Naive thymus-derived CD4-positive, alpha-beta T cell (primary cell): ENCODE measurements around the gene HSD11B2. TPM values are rescaled to one million over a fixed set of nuclear protein-coding genes. Genes with fewer than 3 reads are reported as not detected.

Source experiments
- ATAC-seq: fragments of 150-1000 bp; cut with Tn5 transposase; 2 replicates; pipeline ENCODE4 v1.10.0; 2021; ENCODE audit warnings: mild to moderate bottlenecking, moderate library complexity
- CTCF ChIA-PET: fragments of 350-600 bp; sonication (Branson Sonifier 250); formaldehyde crosslinking; loops from one replicate; lab custom pipeline; 2021; ENCODE audit warnings: antibody characterized with exemption; lab: Charles Lee
- POLR2A ChIA-PET: fragments of 350-600 bp; sonication (Branson Sonifier 250); formaldehyde crosslinking; loops from one replicate; lab custom pipeline; 2021; ENCODE audit warnings: antibody characterized with exemption, inconsistent platforms; lab: Charles Lee
- DNase-seq, 9 donors: peaks; one replicate each; pipeline versions ENCODE4 v3.0.0 to v3.0.0-alpha.2; 2020 to 2022; ENCODE audit warnings: mixed read lengths in 1 of 9
- H3K27ac ChIP-seq: one replicate; pipeline ENCODE4 v1.7.0; 2013; ENCODE audit warnings: mild to moderate bottlenecking, low read depth, low read length, moderate library complexity
- H3K27me3 ChIP-seq, 2 donors: one replicate each; pipeline ENCODE4 v1.7.0; 2013; ENCODE audit warnings: low read length in 2 of 2, mild to moderate bottlenecking in 2 of 2, moderate library complexity in 2 of 2; ENCODE audit not compliant: control insufficient read depth in 2 of 2, insufficient read depth in 2 of 2
- H3K36me3 ChIP-seq, 3 experiments: 1 replicate in 2 of 3; 2 replicates in 1 of 3; pipeline ENCODE4 v1.7.0; 2013; ENCODE audit warnings: low read length in 3 of 3, mild to moderate bottlenecking in 3 of 3, moderate library complexity in 1 of 3; ENCODE audit not compliant: insufficient read depth in 3 of 3, control insufficient read depth in 2 of 3
- H3K4me1 ChIP-seq, 2 donors: one replicate each; pipeline ENCODE4 v1.7.0; 2013; ENCODE audit warnings: low read length in 2 of 2, mild to moderate bottlenecking in 2 of 2, moderate library complexity in 1 of 2; ENCODE audit not compliant: control insufficient read depth in 2 of 2, insufficient read depth in 2 of 2
- H3K4me3 ChIP-seq: 2 replicates; pipeline ENCODE4 v1.7.0; 2013; ENCODE audit warnings: mild to moderate bottlenecking, low read length
- H3K9me3 ChIP-seq, 3 experiments: 1 replicate in 2 of 3; 2 replicates in 1 of 3; pipeline ENCODE4 v1.7.0; 2013; ENCODE audit warnings: low read length in 3 of 3; ENCODE audit not compliant: control insufficient read depth in 2 of 3
- H3K27ac Mint-ChIP-seq, 9 donors: one replicate each; pipeline ENCODE4 v1.8.0; 2020 to 2022; ENCODE audit warnings: mixed read lengths in 9 of 9, mild to moderate bottlenecking in 8 of 9, moderate library complexity in 5 of 9, inconsistent platforms in 2 of 9
- H3K27me3 Mint-ChIP-seq, 5 donors: one replicate each; pipeline ENCODE4 v1.8.0; 2021 to 2022; ENCODE audit warnings: mixed read lengths in 5 of 5, mild to moderate bottlenecking in 1 of 5
- H3K36me3 Mint-ChIP-seq, 5 donors: one replicate each; pipeline ENCODE4 v1.8.0; 2020 to 2022; ENCODE audit warnings: mixed read lengths in 5 of 5, mild to moderate bottlenecking in 3 of 5, inconsistent platforms in 1 of 5
- H3K4me1 Mint-ChIP-seq, 7 donors: one replicate each; pipeline ENCODE4 v1.8.0; 2020 to 2022; ENCODE audit warnings: mixed read lengths in 7 of 7, mild to moderate bottlenecking in 3 of 7, inconsistent platforms in 1 of 7
- H3K4me3 Mint-ChIP-seq, 10 donors: one replicate each; pipeline ENCODE4 v1.8.0; 2020 to 2022; ENCODE audit warnings: mild to moderate bottlenecking in 10 of 10, mixed read lengths in 10 of 10, moderate library complexity in 6 of 10, inconsistent platforms in 2 of 10
- H3K9me3 Mint-ChIP-seq, 11 donors: one replicate each; pipeline ENCODE4 v1.8.0; 2020 to 2022; ENCODE audit warnings: mixed read lengths in 11 of 11, mild to moderate bottlenecking in 4 of 11, inconsistent platforms in 1 of 11, moderate library complexity in 1 of 11
- intact Hi-C, 2 donors: fragments of 100-400 bp; cut with micrococcal nuclease; formaldehyde crosslinking; loops; one replicate each; pipeline ENCODE4 v1.15.1; 2023
- polyA plus RNA-seq, 2 donors: library from polyadenylated mRNA; unstranded; fragments of 300-500 nt; fragmentation: Illumina TruSeq; gene quantifications; one replicate each; pipeline ENCODE4 v1.2.3, GENCODE V29; 2021
- total RNA-seq, 6 experiments: library from RNA in 5 of 6; stranded (reverse) in 5 of 6; gene quantifications; 1 replicate in 5 of 6; 2 replicates in 1 of 6; pipeline ENCODE4 v1.2.3 and lab custom pipeline; 2021 to 2026

Gene HSD11B2
- total and polyA plus RNA-seq, 7 experiments from 2014 or later: 0.17 TPM; not detected in 6

- no peaks in the 10 kb centered on the region for H3K9me3 Mint-ChIP-seq
- DNase-seq (no peak), ATAC-seq (no peak)
- Histone ChIP-seq H3K9me3 (no peaks in the 10 kb centered on the region), H3K27me3 (no peaks in the 10 kb centered on the region), H3K27ac (no peak overlapping the region), H3K4me3 (no peak overlapping the region), H3K36me3 (no peaks in the 10 kb centered on the region), H3K4me1 (no peaks in the 10 kb centered on the region)
- H3K4me3 Mint-ChIP-seq: no peak overlapping the region
- peaks cover 0 to 2% (median 0%) of the 10 kb centered on the region in 7 donors for H3K4me1 Mint-ChIP-seq
- no peak overlapping the region for H3K27ac Mint-ChIP-seq
- peaks cover 5 to 25% (median 15%) of the 10 kb centered on the region in 5 donors for H3K27me3 Mint-ChIP-seq
- no peaks in the 10 kb centered on the region for H3K36me3 Mint-ChIP-seq
- POLR2A ChIA-PET: interaction anchor here (0.6 kb wide), 1 partner anchor 351 kb away, joined by 3 read pairs; no protein-coding TSS in a partner anchor
- intact Hi-C loops: loop anchor here (1.0 to 5.0 kb wide), 6 partner anchors 51 to 446 kb away; partner anchors contain the start of gene PLEKHG4 (in 2 of the 2)
- CTCF ChIA-PET: interaction anchor here (0.7 to 2.1 kb wide), 3 partner anchors 50 to 424 kb away, joined by 3 to 4 read pairs (median 4); no protein-coding TSS in a partner anchor
Observed at GRCh38 chr16:67399749-67400704, 30.9 kb upstream of the HSD11B2 start.

- H3K9me3 Mint-ChIP-seq: no peaks in the 10 kb centered on the region
- H3K36me3 Mint-ChIP-seq: no peaks in the 10 kb centered on the region
- no peak overlapping the region for H3K27ac ChIP-seq
- no peaks in the 10 kb centered on the region for H3K27me3 ChIP-seq
- no peak overlapping the region for H3K4me3 Mint-ChIP-seq
- H3K9me3 ChIP-seq: no peaks in the 10 kb centered on the region
- H3K4me1 ChIP-seq: no peaks in the 10 kb centered on the region
- DNase-seq: no peak
- intact Hi-C loops: no loop called here
- ChIA-PET CTCF (interaction anchor here (2.1 kb wide), 1 partner anchor 51 kb away, joined by 4 read pairs; no protein-coding TSS in a partner anchor), POLR2A (interaction anchor here (0.6 kb wide), 1 partner anchor 352 kb away, joined by 3 read pairs; no protein-coding TSS in a partner anchor)
- H3K36me3 ChIP-seq: no peaks in the 10 kb centered on the region
- no peak overlapping the region for H3K27ac Mint-ChIP-seq
- peaks cover 4 to 18% (median 6%) of the 10 kb centered on the region in 5 donors for H3K27me3 Mint-ChIP-seq
- H3K4me1 Mint-ChIP-seq: peaks cover 0 to 2% (median 0%) of the 10 kb centered on the region in 7 donors
- H3K4me3 ChIP-seq: no peak overlapping the region
- no peak for ATAC-seq
Observed at GRCh38 chr16:67400901-67401300, 30.0 kb upstream of the HSD11B2 start.

- POLR2A ChIA-PET: no interaction called here
- Histone ChIP-seq H3K4me1 (no peaks in the 10 kb centered on the region), H3K27ac (no peak overlapping the region), H3K27me3 (no peaks in the 10 kb centered on the region), H3K36me3 (no peaks in the 10 kb centered on the region), H3K9me3 (no peaks in the 10 kb centered on the region), H3K4me3 (no peak overlapping the region)
- intact Hi-C loops: no loop called here
- no peak overlapping the region for H3K4me3 Mint-ChIP-seq
- DNase-seq: no peak
- peaks cover 0 to 12% (median 7%) of the 10 kb centered on the region in 5 donors for H3K27me3 Mint-ChIP-seq
- CTCF ChIA-PET: no interaction called here
- no peak for ATAC-seq
- H3K9me3 Mint-ChIP-seq: peaks cover 0 to 1% (median 0%) of the 10 kb centered on the region in 11 donors
- no peaks in the 10 kb centered on the region for H3K36me3 Mint-ChIP-seq
- no peak overlapping the region for H3K27ac Mint-ChIP-seq
- H3K4me1 Mint-ChIP-seq: peaks cover 0 to 2% (median 0%) of the 10 kb centered on the region in 7 donors
Observed at GRCh38 chr16:67403976-67404555, 26.9 kb upstream of the HSD11B2 start.

- ChIA-PET CTCF (no interaction called here), POLR2A (no interaction called here)
- intact Hi-C loops: no loop called here
- Histone ChIP-seq H3K4me1 (no peaks in the 10 kb centered on the region), H3K27ac (no peak overlapping the region), H3K4me3 (no peak overlapping the region), H3K9me3 (no peaks in the 10 kb centered on the region), H3K36me3 (no peaks in the 10 kb centered on the region), H3K27me3 (no peaks in the 10 kb centered on the region)
- ATAC-seq: no peak
- H3K4me3 Mint-ChIP-seq: no peak overlapping the region
- H3K27me3 Mint-ChIP-seq: peaks cover 0 to 12% (median 7%) of the 10 kb centered on the region in 5 donors
- H3K36me3 Mint-ChIP-seq: no peaks in the 10 kb centered on the region
- H3K4me1 Mint-ChIP-seq: no peaks in the 10 kb centered on the region
- H3K27ac Mint-ChIP-seq: no peak overlapping the region
- peaks cover 0 to 1% (median 0%) of the 10 kb centered on the region in 11 donors for H3K9me3 Mint-ChIP-seq
- no peak for DNase-seq
Observed at GRCh38 chr16:67404740-67405226, 26.1 kb upstream of the HSD11B2 start.

GRCh38 chr16:67405336-67405735, 25.6 kb upstream of the HSD11B2 start:
- peaks cover 0 to 1% (median 0%) of the 10 kb centered on the region in 11 donors for H3K9me3 Mint-ChIP-seq
- no peaks in the 10 kb centered on the region for H3K36me3 Mint-ChIP-seq
- Histone ChIP-seq H3K36me3 (no peaks in the 10 kb centered on the region), H3K27me3 (no peaks in the 10 kb centered on the region), H3K4me3 (no peak overlapping the region), H3K4me1 (no peaks in the 10 kb centered on the region), H3K27ac (no peak overlapping the region), H3K9me3 (no peaks in the 10 kb centered on the region)
- H3K4me1 Mint-ChIP-seq: no peaks in the 10 kb centered on the region
- H3K27me3 Mint-ChIP-seq: peaks cover 0 to 12% (median 7%) of the 10 kb centered on the region in 5 donors
- intact Hi-C loops: no loop called here
- H3K27ac Mint-ChIP-seq: no peak overlapping the region
- ATAC-seq (no peak), DNase-seq (no peak)
- ChIA-PET POLR2A (no interaction called here), CTCF (no interaction called here)
- H3K4me3 Mint-ChIP-seq: no peak overlapping the region

GRCh38 chr16:67406111-67406971, 24.6 kb upstream of the HSD11B2 start:
- CTCF ChIA-PET: no interaction called here
- Histone ChIP-seq H3K4me3 (no peak overlapping the region), H3K4me1 (no peaks in the 10 kb centered on the region), H3K9me3 (no peaks in the 10 kb centered on the region), H3K27me3 (no peaks in the 10 kb centered on the region), H3K27ac (no peak overlapping the region), H3K36me3 (no peaks in the 10 kb centered on the region)
- POLR2A ChIA-PET: no interaction called here
- no peak overlapping the region for H3K27ac Mint-ChIP-seq
- ATAC-seq (no peak), DNase-seq (no peak)
- no peaks in the 10 kb centered on the region for H3K4me1 Mint-ChIP-seq
- H3K36me3 Mint-ChIP-seq: no peaks in the 10 kb centered on the region
- H3K9me3 Mint-ChIP-seq: peaks cover 0 to 1% (median 0%) of the 10 kb centered on the region in 11 donors
- H3K4me3 Mint-ChIP-seq: no peak overlapping the region
- intact Hi-C loops: no loop called here
- H3K27me3 Mint-ChIP-seq: peaks cover 0 to 15% (median 8%) of the 10 kb centered on the region in 5 donors
